NCI-H2029 (cell line): Measurements from ENCODE around the gene RAVER2.
"Not testable (repeated sequence)": the region's sequence is repeated elsewhere in the genome, so short reads cannot be mapped to it uniquely, and the experiment has no call there.

ENCODE experiments used
- DNase-seq: peaks from one replicate; lab custom pipeline; 2025; lab: John Stamatoyannopoulos, UW

The RAVER2 gene

DNA sequence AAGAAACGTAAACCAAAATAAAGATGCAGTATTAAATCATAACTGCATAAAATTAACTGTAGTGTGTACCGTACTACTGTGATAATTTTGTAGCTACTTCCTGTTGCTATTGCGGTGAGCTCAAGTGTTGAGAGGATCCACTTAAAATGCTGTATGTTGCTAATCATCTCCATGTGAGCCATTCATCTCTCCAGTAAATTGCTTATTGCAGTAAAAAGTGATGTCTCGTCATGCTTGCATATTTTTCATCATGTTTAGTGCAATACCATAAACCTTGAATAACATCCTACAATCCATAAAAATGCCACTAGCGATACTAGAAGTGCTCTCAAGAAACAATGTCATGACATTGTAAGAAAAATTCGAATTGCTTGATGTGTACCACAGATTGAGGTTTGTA, 66.3 kb downstream of the RAVER2 start:
- DNase-seq, result peak; percentile 91

GRCh38 chr1:64814427-64814826, 69.6 kb downstream of the RAVER2 start:
- DNase-seq, result no peak

DNA sequence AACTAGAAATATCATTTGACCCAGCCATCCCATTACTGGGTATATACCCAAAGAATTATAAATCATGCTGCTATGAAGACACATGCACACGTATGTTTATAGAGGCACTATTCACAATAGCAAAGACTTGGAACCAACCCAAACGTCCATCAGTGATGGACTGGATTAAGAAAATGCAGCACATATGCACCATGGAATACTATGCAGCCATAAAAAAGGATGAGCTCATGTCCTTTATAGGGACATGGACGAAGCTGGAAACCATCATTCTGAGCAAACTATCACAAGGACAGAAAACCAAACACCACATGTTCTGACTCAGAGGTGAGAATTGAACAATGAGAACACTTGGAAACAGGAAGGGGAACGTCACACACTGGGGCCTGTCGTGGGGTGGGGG, 72.5 kb downstream of the RAVER2 start:
- DNase-seq, result not testable (repeated sequence)

- not testable (repeated sequence) for DNase-seq
Measured at GRCh38 chr1:64820572-64820971, 75.7 kb downstream of the RAVER2 start.

- no peak for DNase-seq
Measured at GRCh38 chr1:64822621-64823020, 77.7 kb downstream of the RAVER2 start.

- DNase-seq, result peak; percentile 90
Measured at GRCh38 chr1:64823691-64824476, 79.0 kb downstream of the RAVER2 start.

DNA sequence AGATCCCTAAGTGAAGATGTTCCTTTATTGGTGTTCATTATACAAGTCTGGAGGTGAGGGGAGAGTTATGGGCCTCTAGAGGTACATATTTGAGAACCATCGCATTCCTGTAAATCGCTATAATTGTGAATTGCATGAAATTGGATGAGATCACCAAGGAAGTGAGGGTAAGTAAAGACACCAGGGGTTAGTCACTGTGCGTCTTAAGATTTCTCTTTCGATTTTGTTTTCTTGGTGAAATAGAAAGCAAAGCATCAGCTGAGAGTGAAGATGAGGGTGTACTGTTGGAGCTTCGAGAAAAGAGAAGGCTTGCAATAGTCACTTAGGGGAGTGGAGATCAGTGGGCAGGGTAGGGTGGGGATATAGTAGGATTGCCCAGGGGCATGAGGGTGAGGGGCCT, 82.1 kb downstream of the RAVER2 start:
- DNase-seq, result no peak

DNA sequence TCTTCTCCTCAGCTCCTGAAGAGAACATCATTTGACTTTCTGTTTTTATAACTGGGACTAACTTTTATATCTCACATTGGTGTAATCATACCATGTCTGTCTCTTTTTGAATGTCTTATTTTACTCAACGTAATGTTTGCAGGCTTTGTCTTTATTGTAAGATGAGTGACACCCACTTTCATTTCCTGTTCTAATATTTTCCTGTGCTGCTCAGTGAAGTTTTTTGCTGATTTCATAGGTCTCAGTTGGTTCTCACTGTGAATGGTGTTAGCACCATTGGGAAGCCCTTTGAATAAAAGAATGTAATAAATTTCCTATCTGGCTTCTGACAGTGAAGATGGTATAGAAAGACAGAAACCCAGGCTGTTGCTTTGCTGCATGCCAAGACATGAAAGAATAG, 84.0 kb downstream of the RAVER2 start:
- DNase-seq, result no peak

GRCh38 chr1:64829411-64830029, 84.6 kb downstream of the RAVER2 start:
- DNase-seq, result no peak

DNA sequence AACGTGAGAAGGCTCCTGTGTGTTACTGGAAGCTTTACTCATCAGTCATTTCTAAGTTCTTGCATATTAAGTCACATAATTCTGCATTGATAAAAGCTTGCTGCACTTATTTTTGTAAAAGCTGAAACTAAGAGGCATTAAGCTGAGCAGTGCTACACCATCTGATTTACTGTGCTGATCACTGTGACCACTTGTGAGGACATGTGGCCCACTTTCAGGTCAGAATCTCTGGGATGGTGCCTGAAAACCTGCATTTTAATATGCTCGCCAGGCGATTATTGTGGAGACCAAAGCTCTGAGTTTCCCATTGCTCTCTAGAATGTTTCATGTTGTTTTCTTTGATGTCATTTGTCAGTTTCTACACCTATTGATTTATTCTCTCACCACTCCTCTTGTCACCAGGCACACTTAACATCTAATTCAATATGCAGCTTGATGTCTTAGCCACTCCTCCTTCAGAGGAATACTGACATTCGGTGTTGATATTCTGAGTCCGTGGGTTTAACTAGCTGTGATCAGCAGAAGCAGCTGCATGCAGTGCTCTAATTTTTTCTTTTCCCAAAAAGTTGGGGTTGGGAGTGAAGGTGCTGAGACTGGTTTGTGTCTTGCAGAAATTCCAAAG, 85.3 kb downstream of the RAVER2 start:
- no peak for DNase-seq

- no peak for DNase-seq
Measured at GRCh38 chr1:64834734-64835133, 89.9 kb downstream of the RAVER2 start.

DNA sequence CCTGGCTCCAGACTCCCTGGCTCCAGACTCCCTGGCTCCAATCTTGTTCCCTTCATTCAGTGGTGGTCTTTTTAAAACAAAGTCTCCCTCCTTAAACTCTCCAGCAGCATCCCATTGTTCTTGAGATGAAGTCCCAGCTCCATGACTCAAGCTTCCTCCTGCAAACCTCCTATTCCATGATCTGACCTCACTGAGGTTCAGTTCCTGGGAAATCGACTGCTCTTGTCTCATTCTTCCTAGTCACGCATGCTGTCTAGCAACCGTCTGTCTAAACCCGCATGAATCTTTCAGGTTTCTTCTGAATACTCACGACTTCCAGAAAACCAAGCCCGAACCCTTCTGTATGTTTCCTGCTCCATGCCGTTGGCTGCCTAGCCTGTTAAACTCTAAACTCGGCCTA, 91.9 kb downstream of the RAVER2 start:
- no peak for DNase-seq

DNA sequence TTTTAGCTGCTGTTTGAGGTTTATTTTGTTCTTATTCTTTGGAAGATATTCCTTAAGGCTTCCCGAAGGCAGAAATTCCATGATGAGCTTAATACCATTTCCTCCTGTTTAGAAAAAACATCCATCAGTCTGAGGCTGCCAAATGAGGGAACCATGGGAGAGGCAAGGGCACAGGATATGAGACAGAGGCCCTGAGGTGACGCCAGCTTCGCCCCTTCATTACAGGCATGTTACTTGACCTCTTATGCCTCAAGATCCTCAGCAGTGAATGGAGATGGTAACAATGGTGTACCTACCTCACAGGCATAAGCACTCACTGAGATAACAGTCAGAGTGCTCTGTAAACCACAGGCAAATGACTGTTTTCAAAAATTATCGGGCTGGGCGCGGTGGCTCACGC, 93.6 kb downstream of the RAVER2 start:
- no peak for DNase-seq

- no peak for DNase-seq
Measured at GRCh38 chr1:64839261-64839660, 94.4 kb downstream of the RAVER2 start.

DNA sequence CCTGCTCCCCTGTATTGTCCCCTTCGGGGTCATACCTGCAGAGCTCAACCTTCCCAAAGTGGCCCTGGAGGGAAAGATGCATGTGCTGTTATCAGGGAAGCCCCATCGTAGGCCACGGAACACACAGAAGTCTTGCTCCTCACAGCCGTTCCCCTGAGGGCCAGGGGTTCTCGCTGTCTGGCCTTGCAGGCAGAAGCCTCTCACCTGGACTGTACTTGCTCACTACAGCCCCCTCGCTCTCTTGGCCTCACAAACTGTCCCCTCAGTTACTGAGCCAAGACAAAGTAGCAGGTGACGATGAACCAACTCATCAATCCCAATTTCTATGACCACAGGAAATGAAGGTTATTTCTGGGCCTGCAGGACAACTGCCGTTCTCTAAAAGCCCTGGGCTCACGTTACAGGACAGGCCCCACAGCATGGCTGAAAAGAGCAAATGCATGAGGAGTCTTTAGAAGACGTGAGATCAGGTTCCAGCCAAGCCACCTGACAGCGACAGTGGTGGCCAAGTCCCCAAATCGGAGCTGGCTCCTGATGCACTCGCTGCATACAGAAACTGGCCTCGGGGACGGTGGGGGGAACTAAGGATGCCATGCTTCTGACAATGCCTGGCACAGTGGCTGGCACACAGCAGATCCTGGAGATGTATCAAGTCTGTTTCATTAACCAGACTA, 95.0 kb downstream of the RAVER2 start:
- no peak for DNase-seq

- DNase-seq, result no peak
Measured at GRCh38 chr1:64841330-64842065, 96.6 kb downstream of the RAVER2 start.

- DNase-seq, result no peak
Measured at GRCh38 chr1:64842224-64842623, 97.3 kb downstream of the RAVER2 start.

- no peak for DNase-seq
Measured at GRCh38 chr1:64843675-64844074, 98.8 kb downstream of the RAVER2 start.

DNA sequence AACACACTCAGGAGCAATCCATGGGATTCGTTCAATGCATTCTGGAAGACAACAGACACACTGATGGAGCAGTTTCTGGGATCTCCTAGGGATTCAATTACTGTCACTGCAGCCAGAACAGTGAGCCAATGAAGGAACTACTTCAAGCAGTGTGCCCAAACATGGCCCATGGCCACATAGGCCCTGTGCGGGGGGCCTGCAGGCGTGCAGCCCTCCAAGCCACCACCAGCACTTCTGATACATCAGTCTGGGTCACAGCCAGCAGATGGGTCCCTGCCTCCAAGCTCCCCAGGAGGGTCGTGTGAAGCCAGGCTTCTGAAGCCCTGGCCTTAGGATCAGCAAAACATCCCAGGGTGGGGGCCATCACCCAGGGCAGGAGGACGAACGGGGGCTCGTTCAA, 99.3 kb downstream of the RAVER2 start:
- no peak for DNase-seq

DNA sequence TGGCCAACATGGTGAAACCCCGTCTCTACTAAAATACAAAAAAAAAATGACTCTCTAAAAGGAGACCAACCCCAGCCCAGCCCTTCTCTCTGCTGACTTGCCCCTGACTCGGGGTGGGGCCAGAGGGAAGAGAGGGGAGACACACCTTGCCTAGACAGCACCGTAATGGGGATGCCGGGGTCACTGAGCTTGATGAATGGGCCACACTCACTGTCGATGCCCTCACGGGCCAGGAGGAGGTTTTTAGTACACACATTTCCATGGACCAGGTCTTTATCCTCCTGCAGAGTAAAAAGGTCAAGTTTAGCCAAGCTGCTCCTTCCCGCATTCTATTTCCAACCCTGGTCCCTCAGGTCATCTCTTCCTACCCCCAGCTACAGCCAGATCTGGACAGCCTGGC, 99.7 kb downstream of the RAVER2 start:
- DNase-seq, result no peak

GRCh38 chr1:64845831-64846425, 101.1 kb downstream of the RAVER2 start:
- no peak for DNase-seq
